MCF 10A (cell line): ENCODE data around the gene ENTR1. TPM values are rescaled to one million over a fixed set of nuclear protein-coding genes. Genes with fewer than 3 reads are reported as not detected.
A peak's percentile ranks its signal among the peaks of the same experiment; 100 is the strongest.

ENCODE experiments used
- BruUV-seq: library from RNA; stranded (reverse); fragments of 400-500 nt; replicated peaks from 2 replicates; lab custom pipeline; 2021; lab: Mats Ljungman, UMichigan
- CTCF ChIA-PET: fragments of 300-600 bp; sonication (Branson Sonifier 250); formaldehyde crosslinking; extraction: SDS; loops from one replicate; lab custom pipeline; 2021; ENCODE audit warnings: antibody characterized with exemption, inconsistent platforms; lab: Yijun Ruan, JAX
- POLR2A ChIA-PET: fragments of 300-600, 350-650 bp; sonication (Branson Sonifier 250); formaldehyde crosslinking; extraction: SDS; loops from one replicate; lab custom pipeline; 2020; ENCODE audit warnings: antibody characterized with exemption, inconsistent platforms; lab: Yijun Ruan, JAX
- DNase-seq: peaks from one replicate; pipeline ENCODE4 v3.0.0-alpha.2; 2018; ENCODE audit not compliant: unreplicated experiment
- H3K27ac Mint-ChIP-seq: one replicate; pipeline ENCODE4 v1.8.0; 2022; ENCODE audit warnings: mild to moderate bottlenecking, low read depth, mixed read lengths; ENCODE audit not compliant: unreplicated experiment
- H3K27me3 Mint-ChIP-seq: one replicate; pipeline ENCODE4 v1.8.0; 2022; ENCODE audit warnings: mixed read lengths; ENCODE audit not compliant: insufficient read depth, unreplicated experiment
- H3K36me3 Mint-ChIP-seq: one replicate; pipeline ENCODE4 v1.8.0; 2022; ENCODE audit warnings: mild to moderate bottlenecking, moderate library complexity, mixed read lengths; ENCODE audit not compliant: insufficient read depth, unreplicated experiment
- H3K4me1 Mint-ChIP-seq: one replicate; pipeline ENCODE4 v1.8.0; 2022; ENCODE audit warnings: mixed read lengths; ENCODE audit not compliant: insufficient read depth, unreplicated experiment
- H3K4me3 Mint-ChIP-seq: one replicate; pipeline ENCODE4 v1.8.0; 2022; ENCODE audit warnings: mild to moderate bottlenecking, moderate library complexity, mixed read lengths; ENCODE audit not compliant: unreplicated experiment
- H3K9me3 Mint-ChIP-seq: one replicate; pipeline ENCODE4 v1.8.0; 2022; ENCODE audit warnings: mixed read lengths; ENCODE audit not compliant: unreplicated experiment
- CTCF ChIP-seq: fragments of 200-600 bp; IDR thresholded peaks from one replicate; pipeline ENCODE4 v1.8.0; 2022; ENCODE audit warnings: antibody characterized with exemption, mild to moderate bottlenecking; ENCODE audit not compliant: unreplicated experiment
- intact Hi-C: fragments of 100-400 bp; cut with micrococcal nuclease; formaldehyde crosslinking; loops from 2 replicates; pipeline ENCODE4 v1.14.1; 2022
- total RNA-seq: library from RNA; stranded (reverse); gene quantifications from 2 replicates; pipeline ENCODE4 v1.2.3, GENCODE V29; 2022

The ENTR1 gene
- total RNA-seq, 1 experiment from 2014 or later, result 82.2 TPM

- TF ChIP-seq CTCF, result no peak
- Mint-ChIP-seq H3K9me3 (no peaks in the 10 kb centered on the region), H3K27ac (no peak overlapping the region), H3K4me3 (no peak overlapping the region), H3K27me3 (no peaks in the 10 kb centered on the region), H3K4me1 (no peaks in the 10 kb centered on the region), H3K36me3 (peaks cover 4% of the 10 kb centered on the region)
- DNase-seq, result no peak
- BruUV-seq, result no TSS peak
- intact Hi-C loops, result no loop called here
- CTCF ChIA-PET, result interaction anchor here (0.7 to 1.4 kb wide), 3 partner anchors 8 to 12 kb away, joined by 3 to 8 read pairs (median 3); partner anchors contain the start of gene DNLZ
- POLR2A ChIA-PET, result interaction anchor here (1.3 to 1.7 kb wide), 2 partner anchors 9 to 11 kb away, joined by 4 read pairs; partner anchors contain the start of gene DNLZ
Observed at GRCh38 chr9:136375096-136375495, 35.3 kb downstream of the ENTR1 start.

GRCh38 chr9:136374183-136374575 lies 36.2 kb downstream of the ENTR1 start:
- H3K27ac Mint-ChIP-seq, result peak overlapping the region; percentile 22
- no peaks in the 10 kb centered on the region for H3K27me3 Mint-ChIP-seq
- H3K4me1 Mint-ChIP-seq, result no peaks in the 10 kb centered on the region
- ChIA-PET POLR2A (interaction anchor here (0.6 to 1.7 kb wide), 3 partner anchors 8 to 10 kb away, joined by 3 to 4 read pairs (median 4); partner anchors contain the start of gene DNLZ), CTCF (interaction anchor here (0.6 to 1.4 kb wide), 3 partner anchors 9 to 114 kb away, joined by 3 to 8 read pairs (median 3); partner anchors contain the start of gene DNLZ)
- BruUV-seq, result no TSS peak
- H3K9me3 Mint-ChIP-seq, result no peaks in the 10 kb centered on the region
- no peak for DNase-seq
- peaks cover 4% of the 10 kb centered on the region for H3K36me3 Mint-ChIP-seq
- intact Hi-C loops, result no loop called here
- H3K4me3 Mint-ChIP-seq, result no peak overlapping the region
- no peak for TF ChIP-seq CTCF

- no peak within 1 kb of the TSS for H3K4me3 Mint-ChIP-seq
- no peaks in the 10 kb centered on the region for H3K9me3 Mint-ChIP-seq
- peak within 1 kb of the TSS; percentile 22 for H3K27ac Mint-ChIP-seq
- no peak for TF ChIP-seq CTCF
- no peak for DNase-seq
- no peaks in the 10 kb centered on the region for H3K4me1 Mint-ChIP-seq
- peaks cover 4% of the 10 kb centered on the region for H3K36me3 Mint-ChIP-seq
- no TSS peak for BruUV-seq
- ChIA-PET POLR2A (interaction anchor here (0.6 to 1.7 kb wide), 4 partner anchors 7 to 48 kb away, joined by 3 to 4 read pairs (median 4); partner anchors contain the start of gene DNLZ), CTCF (interaction anchor here (0.5 to 1.4 kb wide), 2 partner anchors 10 to 563 kb away, joined by 3 to 8 read pairs; partner anchors contain the start of gene DNLZ)
- intact Hi-C loops, result no loop called here
- no peaks in the 10 kb centered on the region for H3K27me3 Mint-ChIP-seq
Observed at GRCh38 chr9:136373300-136374182, 36.9 kb downstream of the ENTR1 start, which contains the start of gene CARD9. Gene CARD9 (minus strand): TSS chr9:136373669. CDS start chr9:136372078, 1,591 bp downstream.
